ENCODE results near the gene MTCL1.

- TF ChIP-seq SIN3A (IDR thresholded peaks at IDR 0.05; ENCODE audit: low read depth) (no peak), POLR2A (IDR thresholded peaks at IDR 0.05; ENCODE audit: borderline replicate concordance, extremely low read depth, insufficient read depth, insufficient read length) (no peak)
- TF ChIP-seq, protein P1, sequence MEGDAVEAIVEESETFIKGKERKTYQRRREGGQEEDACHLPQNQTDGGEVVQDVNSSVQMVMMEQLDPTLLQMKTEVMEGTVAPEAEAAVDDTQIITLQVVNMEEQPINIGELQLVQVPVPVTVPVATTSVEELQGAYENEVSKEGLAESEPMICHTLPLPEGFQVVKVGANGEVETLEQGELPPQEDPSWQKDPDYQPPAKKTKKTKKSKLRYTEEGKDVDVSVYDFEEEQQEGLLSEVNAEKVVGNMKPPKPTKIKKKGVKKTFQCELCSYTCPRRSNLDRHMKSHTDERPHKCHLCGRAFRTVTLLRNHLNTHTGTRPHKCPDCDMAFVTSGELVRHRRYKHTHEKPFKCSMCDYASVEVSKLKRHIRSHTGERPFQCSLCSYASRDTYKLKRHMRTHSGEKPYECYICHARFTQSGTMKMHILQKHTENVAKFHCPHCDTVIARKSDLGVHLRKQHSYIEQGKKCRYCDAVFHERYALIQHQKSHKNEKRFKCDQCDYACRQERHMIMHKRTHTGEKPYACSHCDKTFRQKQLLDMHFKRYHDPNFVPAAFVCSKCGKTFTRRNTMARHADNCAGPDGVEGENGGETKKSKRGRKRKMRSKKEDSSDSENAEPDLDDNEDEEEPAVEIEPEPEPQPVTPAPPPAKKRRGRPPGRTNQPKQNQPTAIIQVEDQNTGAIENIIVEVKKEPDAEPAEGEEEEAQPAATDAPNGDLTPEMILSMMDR (IDR thresholded peaks at IDR 0.05 in 2 of 3, conservative IDR thresholded peaks at IDR 0.05 in 1 of 3; ENCODE audit: borderline replicate concordance in 1 of 3, insufficient read depth in 1 of 3, low read depth in 2 of 3, low read length in 2 of 3), result no peak
These were observed 57.6 kb downstream of the MTCL1 start for GRCh38 chr18:8762968-8763367.

Data from HCT116 (cell line).